NOMO-1 (cell line): ENCODE data around the gene ALDH2.
"Not testable (repeated sequence)": the region's sequence is repeated elsewhere in the genome, so short reads cannot be mapped to it uniquely, and the experiment has no call there.

Source experiments
- DNase-seq, 2 experiments: peaks; one replicate each; lab custom pipeline; 2025; ENCODE audit not compliant: unreplicated experiment in 2 of 2; lab: John Stamatoyannopoulos, UW

ALDH2 gene

GRCh38 chr12:111784953-111785352, 18.2 kb downstream of the ALDH2 start:
- no peak for DNase-seq

DNA sequence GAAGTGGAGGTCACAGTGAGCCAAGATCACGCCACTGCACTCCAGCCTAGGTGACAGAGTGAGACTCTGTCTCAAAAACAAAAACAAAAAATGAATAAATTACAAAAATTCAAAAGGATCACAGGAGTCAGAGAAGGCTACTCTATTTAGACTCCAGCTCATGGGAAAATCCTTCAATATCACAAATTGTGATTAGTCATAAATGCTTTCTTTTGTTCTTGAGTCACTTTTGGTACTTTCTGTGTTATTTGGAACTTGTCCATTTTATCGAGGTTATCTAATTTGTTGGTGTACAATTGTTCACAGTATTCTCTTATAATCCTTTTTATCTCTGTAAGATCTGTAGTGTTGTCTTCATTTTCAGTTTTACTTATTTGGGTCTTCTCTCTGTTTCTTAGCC, 18.9 kb downstream of the ALDH2 start:
- DNase-seq = no peak

DNA sequence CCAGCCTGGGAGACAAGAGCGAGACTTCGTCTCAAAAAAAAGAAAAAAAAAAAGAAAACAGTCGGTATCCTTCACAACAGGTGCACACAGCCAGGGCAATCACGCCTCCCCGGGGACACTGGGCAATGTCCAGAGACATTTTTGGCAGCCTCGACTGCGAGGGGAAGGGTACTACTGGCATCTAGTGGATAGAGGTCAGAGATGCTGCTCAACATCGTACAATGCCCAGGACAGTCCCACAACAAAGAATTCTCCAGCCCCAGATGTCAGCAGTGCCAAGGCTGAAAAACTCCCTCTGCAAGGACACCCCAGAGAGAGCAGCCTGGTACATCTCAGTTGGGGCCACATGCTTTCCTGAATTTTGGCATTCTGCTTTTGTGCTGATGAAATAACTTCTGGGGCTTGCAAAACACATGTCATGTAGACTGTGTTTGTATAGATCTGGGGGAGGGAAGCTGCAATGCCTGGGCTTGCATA, 21.5 kb downstream of the ALDH2 start:
- peak; percentile 20 to 33 for DNase-seq

- DNase-seq = no peak
These were observed 23.0 kb downstream of the ALDH2 start for GRCh38 chr12:111789779-111790178.

DNA sequence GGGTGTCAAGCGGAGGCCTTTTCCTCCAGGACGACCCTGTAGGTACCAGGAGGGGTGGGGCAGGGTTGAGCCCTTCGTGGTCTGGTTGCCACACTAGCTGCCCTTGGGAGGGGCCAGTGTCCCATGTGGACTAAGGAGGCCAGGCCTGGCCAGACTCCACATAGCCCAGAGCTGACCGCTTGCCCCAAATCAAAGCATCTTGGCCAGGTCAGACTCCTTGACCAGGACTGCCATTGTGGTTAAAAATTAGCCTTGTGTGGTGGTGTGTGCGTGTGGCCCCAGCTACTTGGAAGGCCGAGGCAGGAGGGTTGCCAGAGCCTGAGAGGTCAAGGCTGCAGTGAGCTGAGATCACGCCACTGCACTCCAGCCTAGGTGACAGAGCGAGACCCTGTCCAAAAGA, 24.8 kb downstream of the ALDH2 start:
- DNase-seq = no peak

- no peak for DNase-seq
These were observed 25.6 kb downstream of the ALDH2 start for GRCh38 chr12:111792155-111792855.

DNA sequence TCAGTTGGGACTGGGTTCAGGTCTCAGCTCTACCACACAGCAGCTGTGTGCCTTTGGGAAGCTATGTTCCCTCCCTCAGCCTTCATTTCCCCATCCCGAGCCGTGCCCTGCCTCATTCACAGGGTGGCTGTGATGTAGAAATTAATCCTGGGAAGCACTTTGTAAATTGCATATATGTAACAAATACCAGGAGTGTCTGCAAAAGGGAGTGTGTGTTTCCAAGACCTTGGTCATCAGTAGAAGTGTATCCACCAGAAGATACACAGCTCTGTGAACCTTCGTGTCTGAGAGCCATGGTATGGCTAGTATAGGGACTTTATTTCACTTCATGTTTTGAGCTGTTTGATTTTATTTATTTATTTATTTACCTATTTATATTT, 26.1 kb downstream of the ALDH2 start:
- no peak for DNase-seq

- no peak for DNase-seq
These were observed 31.4 kb downstream of the ALDH2 start for GRCh38 chr12:111798182-111798581.

DNA sequence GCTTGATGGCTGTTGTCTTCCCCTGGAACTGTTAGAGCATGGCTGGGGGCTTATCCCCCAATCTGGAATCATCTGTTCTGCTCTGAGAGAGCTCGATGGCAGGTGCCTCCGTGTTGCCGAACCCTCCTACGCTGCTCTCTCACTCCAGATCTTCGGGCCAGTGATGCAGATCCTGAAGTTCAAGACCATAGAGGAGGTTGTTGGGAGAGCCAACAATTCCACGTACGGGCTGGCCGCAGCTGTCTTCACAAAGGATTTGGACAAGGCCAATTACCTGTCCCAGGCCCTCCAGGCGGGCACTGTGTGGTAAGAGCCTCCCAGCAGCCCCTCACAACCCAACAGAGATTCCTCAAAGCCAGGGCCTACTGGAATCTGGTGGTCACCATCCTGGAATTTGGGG, 33.0 kb downstream of the ALDH2 start:
- DNase-seq = no peak

- DNase-seq = no peak
These were observed 36.4 kb downstream of the ALDH2 start for GRCh38 chr12:111803038-111803626.

DNA sequence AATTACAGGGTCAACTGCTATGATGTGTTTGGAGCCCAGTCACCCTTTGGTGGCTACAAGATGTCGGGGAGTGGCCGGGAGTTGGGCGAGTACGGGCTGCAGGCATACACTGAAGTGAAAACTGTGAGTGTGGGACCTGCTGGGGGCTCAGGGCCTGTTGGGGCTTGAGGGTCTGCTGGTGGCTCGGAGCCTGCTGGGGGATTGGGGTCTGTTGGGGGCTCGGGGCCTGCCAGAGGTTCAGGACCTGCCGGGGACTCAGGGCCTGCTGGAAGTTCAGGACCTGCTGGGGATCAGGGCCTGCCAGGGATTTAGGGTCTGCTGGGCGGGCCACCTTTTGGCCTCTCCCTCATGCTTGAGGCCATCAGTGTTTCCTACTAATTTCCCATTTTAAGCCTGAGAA, 37.1 kb downstream of the ALDH2 start:
- DNase-seq = no peak

- DNase-seq = no peak
These were observed 39.6 kb downstream of the ALDH2 start for GRCh38 chr12:111806304-111806703.

DNA sequence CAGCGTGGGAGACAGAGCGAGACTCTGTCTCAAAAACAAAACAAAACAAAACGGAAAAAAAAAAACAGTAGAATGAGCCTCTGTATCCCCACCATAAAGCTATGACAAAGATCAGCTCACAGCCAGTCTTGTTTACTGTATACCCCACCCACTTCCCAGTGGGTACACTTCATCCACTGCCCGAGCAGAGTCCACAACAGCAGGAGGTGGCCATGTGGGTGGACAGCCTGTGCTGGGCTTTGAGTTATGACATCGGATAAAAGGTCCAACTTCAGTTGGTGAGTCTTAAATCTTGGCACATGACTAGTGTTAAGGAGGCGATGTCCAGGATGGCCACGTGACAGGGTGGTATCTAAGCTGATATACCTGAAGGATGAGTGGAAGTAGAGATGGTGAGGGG, 40.5 kb downstream of the ALDH2 start:
- DNase-seq = no peak

- DNase-seq = peak; percentile 59 to 91
These were observed 46.4 kb downstream of the ALDH2 start for GRCh38 chr12:111812881-111813741.

- no peak for DNase-seq
These were observed 49.4 kb downstream of the ALDH2 start for GRCh38 chr12:111816065-111816615.

DNA sequence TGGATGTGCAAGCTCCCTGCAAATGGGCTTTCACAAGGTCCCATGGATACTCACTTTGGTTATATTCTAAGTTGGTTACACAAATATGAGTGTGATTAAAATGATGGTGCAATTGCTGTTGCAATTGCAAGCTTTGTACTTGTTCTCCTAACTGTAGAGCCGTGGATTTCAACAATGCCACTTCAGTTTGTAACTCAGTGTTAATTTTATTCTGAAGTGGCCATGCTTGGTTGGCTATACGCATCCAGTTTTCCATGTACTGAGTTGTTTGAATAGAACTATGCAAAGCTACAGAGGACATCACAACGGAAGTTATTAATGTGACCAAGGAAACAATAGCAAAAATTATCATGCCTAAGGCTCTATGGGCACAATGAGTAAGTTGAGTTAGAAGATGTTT, 50.2 kb downstream of the ALDH2 start:
- DNase-seq = not testable (repeated sequence)

- no peak for DNase-seq
These were observed 51.6 kb downstream of the ALDH2 start for GRCh38 chr12:111818340-111818739.

DNA sequence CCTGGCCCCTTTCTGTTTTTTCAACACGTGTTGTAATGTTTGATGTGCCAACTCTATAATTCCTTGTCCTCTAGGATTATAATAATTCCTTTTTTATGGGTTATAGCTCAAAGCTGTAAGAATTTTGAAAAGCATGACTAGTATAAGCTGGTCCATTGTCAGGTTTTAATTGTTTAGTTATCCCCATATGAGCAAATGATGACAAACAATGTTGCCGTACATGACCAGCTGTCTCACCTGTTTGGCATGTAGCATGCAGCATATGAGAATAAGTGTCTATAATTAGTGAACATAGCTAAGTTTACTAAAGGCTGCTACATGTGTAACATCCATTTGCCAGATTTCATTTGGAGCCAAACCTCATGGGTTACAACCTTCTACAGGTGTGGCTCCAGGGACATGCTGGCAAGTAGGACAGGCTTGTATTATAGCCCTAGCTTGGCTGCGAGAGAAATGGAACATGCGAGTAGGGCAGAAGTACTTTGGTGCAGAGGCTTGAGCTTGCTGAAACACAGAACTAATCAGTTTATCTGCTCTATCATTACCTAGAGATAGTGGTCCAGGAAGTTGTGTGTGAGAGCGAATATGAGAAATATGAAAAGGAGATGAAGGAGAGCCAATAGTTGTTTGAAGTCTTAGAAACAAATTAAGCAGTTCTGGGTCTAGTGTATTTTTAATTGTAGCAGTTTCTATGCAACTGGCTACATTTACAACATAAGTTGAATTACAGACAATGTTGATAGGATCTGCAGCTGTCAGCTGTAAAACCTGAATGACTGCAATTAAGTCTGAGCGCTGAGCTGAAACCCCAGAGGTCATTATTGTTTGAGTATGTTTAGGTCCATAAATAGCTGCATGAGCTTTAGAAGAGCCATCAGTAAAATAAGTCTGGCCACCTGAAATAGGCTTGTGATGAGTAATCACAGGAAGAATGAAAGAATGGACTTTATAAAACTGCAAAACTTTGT, 52.7 kb downstream of the ALDH2 start:
- no peak for DNase-seq

GRCh38 chr12:111820828-111821227, 54.1 kb downstream of the ALDH2 start:
- not testable (repeated sequence) for DNase-seq

GRCh38 chr12:111822886-111823285, 56.2 kb downstream of the ALDH2 start:
- DNase-seq = peak in 1 of 2 experiments; percentile 24
